ENCODE data around the gene EDDM3A.
"Not testable (repeated sequence)": the region's sequence is repeated elsewhere in the genome, so short reads cannot be mapped to it uniquely, and the experiment has no call there.

The EDDM3A gene

GRCh38 chr14:20745571-20746358, at the start of gene EDDM3A:
Gene EDDM3A, plus strand, starts transcription at chr14:20745887. Its CDS starts 1,694 bp downstream, at chr14:20747581.
- no peak for DNase-seq (ENCODE audit: extremely low read depth, low read depth)
- H3K4me3 ChIP-seq (replicated peaks; ENCODE audit: low read depth, low read length) = no peak within 1 kb of the TSS
- no peak for TF ChIP-seq CTCF (IDR thresholded peaks at IDR 0.05; ENCODE audit: low read depth, low read length, missing control alignments)

- TF ChIP-seq CTCF (IDR thresholded peaks at IDR 0.05; ENCODE audit: low read depth, low read length, missing control alignments) = no peak
- no peak for DNase-seq (ENCODE audit: extremely low read depth, low read depth)
These were observed 48.9 kb upstream of the EDDM3A start for GRCh38 chr14:20696764-20697163.

GRCh38 chr14:20697273-20698017, 48.2 kb upstream of the EDDM3A start:
- no peak overlapping the region for H3K4me3 ChIP-seq (replicated peaks; ENCODE audit: low read depth, low read length)
- TF ChIP-seq CTCF (IDR thresholded peaks at IDR 0.05; ENCODE audit: low read depth, low read length, missing control alignments) = peak; percentile 70
- DNase-seq (ENCODE audit: extremely low read depth, low read depth) = peak; percentile 30

More at GRCh38 chr14:20696764-20697163, 48.9 kb upstream of the EDDM3A start:
- no peak overlapping the region for H3K4me3 ChIP-seq (replicated peaks; ENCODE audit: low read depth, low read length)

- H3K4me3 ChIP-seq (replicated peaks; ENCODE audit: low read depth, low read length) = no peak overlapping the region
- no peak for DNase-seq (ENCODE audit: extremely low read depth, low read depth)
- no peak for TF ChIP-seq CTCF (IDR thresholded peaks at IDR 0.05; ENCODE audit: low read depth, low read length, missing control alignments)
These were observed 47.7 kb upstream of the EDDM3A start for GRCh38 chr14:20698018-20698329.

GRCh38 chr14:20698934-20699333, 46.8 kb upstream of the EDDM3A start:
- no peak for TF ChIP-seq CTCF (IDR thresholded peaks at IDR 0.05; ENCODE audit: low read depth, low read length, missing control alignments)
- no peak for DNase-seq (ENCODE audit: extremely low read depth, low read depth)
- no peak overlapping the region for H3K4me3 ChIP-seq (replicated peaks; ENCODE audit: low read depth, low read length)

- no peak overlapping the region for H3K4me3 ChIP-seq (replicated peaks; ENCODE audit: low read depth, low read length)
- no peak for TF ChIP-seq CTCF (IDR thresholded peaks at IDR 0.05; ENCODE audit: low read depth, low read length, missing control alignments)
- no peak for DNase-seq (ENCODE audit: extremely low read depth, low read depth)
These were observed 45.8 kb upstream of the EDDM3A start for GRCh38 chr14:20699931-20700330.

GRCh38 chr14:20700965-20701364, 44.7 kb upstream of the EDDM3A start:
- not testable (repeated sequence) for H3K4me3 ChIP-seq (replicated peaks; ENCODE audit: low read depth, low read length); DNase-seq (ENCODE audit: extremely low read depth, low read depth)

Measured in HFF-Myc (cell line).